ENCODE measurements around the gene CHMP1A. TPM values are rescaled to one million over a fixed set of nuclear protein-coding genes. Genes with fewer than 3 reads are reported as not detected.

The CHMP1A gene
- total RNA-seq, 1 donor from 2014 or later, result 153 TPM

GRCh38 chr16:89658221-89658879 lies 842 bp upstream of the CHMP1A start:
- Histone ChIP-seq H3K4me3 (peak overlapping the region; percentile 78 to 95), H3K36me3 (peaks cover 0 to 5% of the 10 kb centered on the region in 2 donors), H3K27me3 (no peaks in the 10 kb centered on the region), H3K9me3 (no peaks in the 10 kb centered on the region), H3K4me1 (peaks cover 3 to 15% of the 10 kb centered on the region in 2 donors), H3K27ac (peak overlapping the region; percentile 72 to 93)
- no peak for DNase-seq (ENCODE audit: low spot score in 2 of 2)
- intact Hi-C loops (cut with DNase I), result loop anchor here (5.0 to 10.0 kb wide), 2 partner anchors 151 to 414 kb away; partner anchors contain the start of gene SPG7
- no peak for TF ChIP-seq CTCF (IDR thresholded peaks at IDR 0.05)

- peak overlapping the region; percentile 78 to 95 for H3K4me3 ChIP-seq
- no peak for TF ChIP-seq CTCF (IDR thresholded peaks at IDR 0.05)
- H3K4me1 ChIP-seq, result peaks cover 3 to 15% of the 10 kb centered on the region in 2 donors
- intact Hi-C loops (cut with DNase I), result loop anchor here (1.0 to 10.0 kb wide), 7 partner anchors 30 to 412 kb away; partner anchors contain the start of genes CDK10, RPL13, SPG7 and TCF25
- DNase-seq (ENCODE audit: low spot score in 2 of 2), result no peak
- peaks cover 6 to 8% of the 10 kb centered on the region in 2 donors for H3K36me3 ChIP-seq
- H3K27ac ChIP-seq, result peak overlapping the region in 1 of 2 donors; percentile 93
- no peaks in the 10 kb centered on the region for H3K27me3 ChIP-seq
- H3K9me3 ChIP-seq, result no peaks in the 10 kb centered on the region
Observed at GRCh38 chr16:89656435-89657121, 930 bp downstream of the CHMP1A start.

GRCh38 chr16:89655062-89655643 lies 2.4 kb downstream of the CHMP1A start:
- Histone ChIP-seq H3K4me1 (peaks cover 3 to 15% of the 10 kb centered on the region in 2 donors), H3K27ac (no peak overlapping the region), H3K9me3 (no peaks in the 10 kb centered on the region), H3K27me3 (no peaks in the 10 kb centered on the region), H3K4me3 (no peak overlapping the region), H3K36me3 (peaks cover 15 to 19% of the 10 kb centered on the region in 2 donors)
- no peak for DNase-seq (ENCODE audit: low spot score in 2 of 2)
- no peak for TF ChIP-seq CTCF (IDR thresholded peaks at IDR 0.05)
- intact Hi-C loops (cut with DNase I), result loop anchor here (5.0 to 10.0 kb wide), 2 partner anchors 148 to 410 kb away; partner anchors contain the start of gene SPG7

GRCh38 chr16:89653656-89654295 lies 3.7 kb downstream of the CHMP1A start:
- intact Hi-C loops (cut with DNase I), result loop anchor here (10.0 kb wide), 1 partner anchor 409 kb away; no protein-coding TSS in a partner anchor
- H3K27ac ChIP-seq, result no peak overlapping the region
- peaks cover 3 to 11% of the 10 kb centered on the region in 2 donors for H3K4me1 ChIP-seq
- H3K4me3 ChIP-seq, result no peak overlapping the region
- TF ChIP-seq CTCF (IDR thresholded peaks at IDR 0.05), result no peak
- H3K27me3 ChIP-seq, result no peaks in the 10 kb centered on the region
- no peaks in the 10 kb centered on the region for H3K9me3 ChIP-seq
- DNase-seq (ENCODE audit: low spot score in 2 of 2), result no peak
- H3K36me3 ChIP-seq, result peaks cover 28% of the 10 kb centered on the region in 2 donors

- Histone ChIP-seq H3K36me3 (peaks cover 38 to 43% of the 10 kb centered on the region in 2 donors), H3K27me3 (no peaks in the 10 kb centered on the region), H3K4me1 (peaks cover 0 to 2% of the 10 kb centered on the region in 2 donors), H3K27ac (no peak overlapping the region), H3K4me3 (no peak overlapping the region), H3K9me3 (no peaks in the 10 kb centered on the region)
- no peak for DNase-seq (ENCODE audit: low spot score in 2 of 2)
- no peak for TF ChIP-seq CTCF (IDR thresholded peaks at IDR 0.05)
- intact Hi-C loops (cut with DNase I), result loop anchor here (10.0 kb wide), 1 partner anchor 407 kb away; no protein-coding TSS in a partner anchor
Observed at GRCh38 chr16:89651584-89651983, 5.9 kb downstream of the CHMP1A start.

Data from ascending aorta (tissue), 2 donors.